NCI-H748 (cell line): ENCODE results near the gene MED27.

Experiments
- DNase-seq: peaks from one replicate; lab custom pipeline; 2025; ENCODE audit not compliant: unreplicated experiment; lab: John Stamatoyannopoulos, UW

MED27 gene

GRCh38 chr9:131840751-131841702, 238.6 kb downstream of the MED27 start:
- no peak for DNase-seq

DNA sequence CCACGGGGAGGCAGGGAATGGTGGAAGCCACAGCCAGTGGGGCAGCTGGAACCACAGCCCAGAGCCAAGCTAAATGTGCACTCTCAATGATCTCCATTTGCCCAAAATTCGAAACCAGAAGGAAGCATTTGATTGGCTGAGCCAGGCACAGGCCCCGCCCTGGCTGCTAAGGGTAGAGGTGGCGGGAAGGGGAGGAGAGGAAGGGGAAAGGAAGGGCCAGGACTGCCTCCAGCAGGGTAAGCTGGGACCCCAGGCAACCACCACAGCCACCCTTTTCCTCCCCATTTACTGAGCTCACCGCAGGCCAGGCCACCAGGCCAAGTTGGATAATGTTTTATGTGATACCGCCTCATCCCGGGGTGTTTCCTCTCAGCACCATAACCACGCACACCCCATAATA, 239.4 kb downstream of the MED27 start:
- no peak for DNase-seq

DNA sequence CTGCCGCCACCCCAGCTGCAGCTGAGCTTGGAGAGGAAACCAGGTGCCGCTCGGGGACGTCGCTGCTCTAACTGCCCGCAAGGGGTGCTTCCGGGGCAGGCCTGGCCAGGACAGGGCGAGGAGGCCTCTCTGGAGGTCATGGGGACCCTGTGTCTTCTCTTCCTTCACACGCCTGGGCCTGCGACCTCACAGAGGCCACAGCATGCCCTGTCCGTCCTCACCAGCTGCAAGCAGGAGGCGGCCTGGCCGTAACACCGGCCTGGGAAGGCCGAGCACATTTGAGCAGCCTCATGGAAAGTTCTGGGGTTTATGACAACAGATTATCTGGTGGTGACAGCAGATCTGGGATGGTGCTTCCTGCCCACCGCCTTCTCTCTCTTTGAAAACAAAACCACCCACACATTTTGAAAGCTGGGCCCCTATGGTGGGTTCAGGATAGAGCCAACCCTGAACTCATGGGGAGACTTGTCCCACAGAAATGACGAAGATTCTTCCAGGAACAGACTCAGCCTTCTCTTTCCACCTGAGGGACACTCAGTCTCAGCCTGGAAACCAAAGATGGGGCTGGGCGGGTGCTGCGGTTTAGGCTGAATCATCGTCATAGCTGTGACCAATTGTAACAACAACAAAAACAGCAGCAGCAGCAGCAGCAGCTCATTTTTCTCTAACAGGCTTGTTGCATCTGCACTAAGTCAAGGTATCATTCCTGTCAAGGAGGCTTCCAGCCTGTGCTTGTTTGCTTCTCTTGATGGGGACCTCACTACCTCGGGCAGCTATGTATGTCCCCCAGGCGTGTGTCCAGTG, 240.2 kb downstream of the MED27 start:
- DNase-seq: no peak

- DNase-seq: no peak
These were observed 241.0 kb downstream of the MED27 start for GRCh38 chr9:131838530-131839280.

DNA sequence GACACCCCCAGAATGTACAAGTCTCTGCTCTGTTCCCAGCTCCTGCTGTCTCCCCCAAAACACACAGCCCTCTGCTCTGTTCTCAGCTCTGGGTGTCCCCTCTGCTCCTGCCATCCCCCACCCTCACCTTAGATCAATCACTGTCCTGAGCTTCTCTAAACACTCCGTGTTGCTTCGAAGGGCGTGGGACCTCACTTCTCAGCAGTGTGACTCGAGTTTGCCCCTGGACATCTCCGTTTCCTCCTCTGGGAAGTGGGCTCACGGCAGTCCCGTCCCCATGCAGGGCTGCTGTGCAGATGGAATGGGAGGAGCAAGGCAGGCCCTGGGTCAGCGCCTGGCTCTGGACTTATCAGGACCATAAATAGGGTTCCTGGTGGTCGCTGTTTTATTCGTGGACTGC, 241.8 kb downstream of the MED27 start:
- no peak for DNase-seq

GRCh38 chr9:131837316-131837715, 242.4 kb downstream of the MED27 start:
- peak; percentile 32 for DNase-seq

GRCh38 chr9:131836607-131837315, 242.9 kb downstream of the MED27 start:
- DNase-seq: no peak

GRCh38 chr9:131836021-131836420, 243.6 kb downstream of the MED27 start:
- no peak for DNase-seq

DNA sequence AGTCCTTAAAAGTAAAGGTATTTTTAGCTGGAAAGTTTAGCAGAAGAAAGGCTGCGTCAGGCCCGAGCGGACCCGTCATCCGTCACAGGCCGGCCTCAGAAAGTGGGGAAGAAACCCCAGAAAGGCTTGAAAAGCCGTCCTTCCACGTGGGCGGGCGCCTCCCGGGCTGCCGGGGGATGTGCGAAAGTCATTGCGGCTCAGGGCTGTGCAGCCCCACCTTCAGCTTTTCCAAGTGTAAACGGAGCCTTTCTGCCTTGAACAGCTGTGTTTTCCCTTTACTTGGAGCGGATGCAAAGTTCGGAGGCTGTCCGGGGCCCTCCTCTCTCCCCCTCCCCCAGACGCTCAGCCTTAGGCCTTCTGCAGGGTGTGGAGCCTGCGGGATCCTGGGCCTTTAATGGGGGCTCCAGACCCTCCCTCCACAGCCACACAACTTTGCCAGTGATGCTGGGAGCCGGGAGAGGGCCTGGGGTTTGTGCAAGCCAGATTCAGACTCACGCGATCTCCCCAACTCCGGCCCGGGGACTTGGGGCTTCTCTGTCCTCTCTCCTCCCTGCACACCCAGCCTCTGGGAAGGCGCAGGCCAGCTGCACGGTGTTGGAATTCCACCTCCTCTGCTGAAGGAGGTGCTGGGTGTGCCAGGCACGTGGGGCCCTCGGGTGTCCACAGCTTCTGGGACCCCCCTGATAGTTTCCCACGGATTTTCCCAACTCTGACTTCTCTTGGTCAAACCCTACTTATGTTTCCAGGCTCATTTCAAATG, 244.3 kb downstream of the MED27 start:
- DNase-seq: no peak

DNA sequence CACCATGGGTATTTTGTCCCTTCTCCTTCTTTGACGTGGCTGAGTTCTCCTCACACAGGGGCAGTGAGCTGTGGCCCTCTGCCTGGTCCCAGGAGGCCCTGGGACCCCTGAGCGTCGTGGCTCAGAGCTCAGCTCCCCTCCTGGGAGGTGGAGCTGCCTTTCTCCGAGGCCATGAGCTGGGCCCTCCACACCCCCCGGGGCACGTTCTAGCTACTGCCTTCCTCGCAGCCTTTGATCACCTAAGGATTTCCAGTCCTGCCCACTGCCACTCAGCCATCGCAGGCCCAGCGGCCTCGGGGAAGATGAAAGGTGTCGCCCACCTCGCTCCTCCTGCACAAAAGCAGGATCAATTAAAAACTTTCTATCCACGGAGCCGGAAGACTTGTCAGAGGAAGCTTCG, 244.9 kb downstream of the MED27 start:
- DNase-seq: no peak

DNA sequence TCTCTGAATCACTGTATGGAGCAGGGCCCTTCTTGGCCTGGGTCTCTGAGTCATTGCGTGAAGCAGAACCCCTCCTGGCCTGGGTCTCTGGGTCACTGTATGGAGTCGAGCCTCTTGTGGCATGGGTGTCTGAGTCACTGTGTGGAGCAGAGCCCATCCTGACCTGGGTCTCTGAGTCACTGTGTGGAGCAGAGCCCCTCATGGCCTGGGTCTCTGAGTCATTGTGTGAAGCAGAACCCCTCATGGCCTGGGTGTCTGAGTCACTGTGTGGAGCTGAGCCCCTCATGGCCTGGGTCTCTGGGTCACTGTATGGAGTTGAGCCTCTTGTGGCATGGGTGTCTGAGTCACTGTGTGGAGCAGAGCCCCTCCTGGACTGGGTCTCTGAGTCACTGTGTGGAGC, 245.8 kb downstream of the MED27 start:
- no peak for DNase-seq

GRCh38 chr9:131833083-131833482, 246.6 kb downstream of the MED27 start:
- no peak for DNase-seq

- no peak for DNase-seq
These were observed 248.1 kb downstream of the MED27 start for GRCh38 chr9:131831380-131832165.

- DNase-seq: no peak
These were observed 251.8 kb downstream of the MED27 start for GRCh38 chr9:131827821-131828369.

DNA sequence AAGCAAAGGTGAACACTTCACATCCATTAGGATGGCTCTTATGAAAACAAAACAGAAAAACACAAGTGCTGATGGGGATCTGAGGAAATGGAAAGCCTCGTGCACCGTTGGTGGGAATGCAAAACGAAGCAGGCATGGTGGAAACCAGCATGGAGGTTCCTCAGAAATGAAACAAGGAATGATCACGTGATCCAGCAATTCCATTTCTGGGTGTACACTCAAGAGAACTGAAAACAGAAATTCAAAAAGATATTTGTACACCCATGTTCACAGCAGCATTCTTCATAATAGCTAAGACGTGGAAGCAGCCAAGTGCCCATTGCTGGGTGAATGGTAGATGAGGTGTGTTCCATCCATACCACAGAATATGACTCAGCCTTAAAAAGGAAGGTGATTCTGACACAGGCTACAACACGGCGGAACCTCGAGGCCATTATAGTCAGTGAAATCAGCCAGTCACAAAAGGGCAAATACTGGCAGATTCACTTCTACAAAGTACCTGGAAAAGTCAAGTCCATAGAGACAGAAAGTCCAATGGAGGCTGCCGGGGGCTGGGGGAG, 252.6 kb downstream of the MED27 start:
- DNase-seq: no peak

DNA sequence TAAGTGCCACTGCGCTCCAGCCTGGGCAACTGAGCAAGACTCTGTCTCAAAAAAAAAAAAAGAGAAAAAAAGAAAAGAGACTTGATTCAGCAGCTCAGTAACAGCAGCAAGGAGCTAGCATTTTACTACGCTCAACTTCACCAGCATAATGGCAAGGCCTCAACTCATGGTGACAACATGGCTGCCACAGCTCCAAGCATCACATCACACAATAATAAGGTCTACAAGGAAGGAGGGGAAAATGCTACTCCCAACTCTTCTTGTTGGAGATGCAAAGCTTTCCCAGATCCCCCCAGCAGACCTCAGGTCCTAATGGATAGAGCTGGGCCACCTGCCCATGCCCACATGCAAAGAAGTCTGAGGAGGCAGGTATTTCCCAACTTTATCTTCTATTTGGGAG, 253.6 kb downstream of the MED27 start:
- no peak for DNase-seq

DNA sequence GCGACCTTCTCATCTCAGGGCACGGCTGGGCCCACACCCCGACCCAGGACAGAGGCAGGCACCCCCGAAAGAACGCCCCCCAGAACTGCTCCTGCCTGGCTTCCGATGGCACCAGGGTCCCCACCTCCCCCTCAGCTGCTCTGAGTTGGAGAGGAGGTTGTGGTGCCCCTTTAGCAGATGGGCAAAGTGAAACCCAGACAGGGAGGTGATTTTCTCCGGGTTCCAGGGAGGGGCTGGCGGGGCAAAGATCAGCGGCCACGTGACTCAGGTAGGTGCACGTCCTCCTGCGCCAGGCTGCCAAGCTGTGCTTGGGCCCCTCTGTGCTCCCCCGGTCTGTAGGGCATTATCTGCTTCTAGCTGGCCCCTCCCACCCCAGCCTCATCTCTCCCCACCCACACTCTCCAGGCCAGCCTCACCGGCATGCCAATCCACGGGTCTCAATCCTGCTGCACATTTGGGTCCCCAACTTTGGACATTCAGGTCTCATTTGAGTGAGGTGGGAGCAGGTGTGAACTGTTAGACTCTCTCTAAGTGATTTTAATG, 254.6 kb downstream of the MED27 start:
- DNase-seq: no peak

DNA sequence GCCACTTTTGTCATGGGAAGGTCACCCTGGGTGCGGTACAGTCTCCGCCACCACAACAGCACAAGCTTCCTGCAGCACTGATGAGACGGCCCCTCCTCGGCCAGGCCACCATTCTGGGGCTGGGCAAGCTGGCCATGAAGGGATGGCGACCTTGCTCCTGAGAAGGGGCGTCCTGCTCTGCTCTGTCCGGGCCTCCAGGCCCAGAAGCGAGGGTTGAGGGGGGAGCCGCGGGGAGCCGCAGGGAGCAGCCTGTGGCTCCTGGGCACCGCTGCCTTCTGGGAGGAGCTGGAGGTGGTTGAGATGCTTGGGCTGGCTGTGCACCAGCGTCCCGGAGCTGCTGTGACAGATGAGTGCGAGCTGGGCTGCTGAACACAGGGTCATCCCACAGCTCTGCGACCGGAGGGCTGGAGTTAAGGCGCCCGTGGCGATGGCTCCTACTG, 255.5 kb downstream of the MED27 start:
- no peak for DNase-seq
